ENCODE measurements around the gene PAPOLB. TPM values are rescaled to one million over a fixed set of nuclear protein-coding genes. Genes with fewer than 3 reads are reported as not detected.

Gene PAPOLB
- total RNA-seq, 2 donors from 2014 or later: 0.19 to 0.24 TPM

DNA sequence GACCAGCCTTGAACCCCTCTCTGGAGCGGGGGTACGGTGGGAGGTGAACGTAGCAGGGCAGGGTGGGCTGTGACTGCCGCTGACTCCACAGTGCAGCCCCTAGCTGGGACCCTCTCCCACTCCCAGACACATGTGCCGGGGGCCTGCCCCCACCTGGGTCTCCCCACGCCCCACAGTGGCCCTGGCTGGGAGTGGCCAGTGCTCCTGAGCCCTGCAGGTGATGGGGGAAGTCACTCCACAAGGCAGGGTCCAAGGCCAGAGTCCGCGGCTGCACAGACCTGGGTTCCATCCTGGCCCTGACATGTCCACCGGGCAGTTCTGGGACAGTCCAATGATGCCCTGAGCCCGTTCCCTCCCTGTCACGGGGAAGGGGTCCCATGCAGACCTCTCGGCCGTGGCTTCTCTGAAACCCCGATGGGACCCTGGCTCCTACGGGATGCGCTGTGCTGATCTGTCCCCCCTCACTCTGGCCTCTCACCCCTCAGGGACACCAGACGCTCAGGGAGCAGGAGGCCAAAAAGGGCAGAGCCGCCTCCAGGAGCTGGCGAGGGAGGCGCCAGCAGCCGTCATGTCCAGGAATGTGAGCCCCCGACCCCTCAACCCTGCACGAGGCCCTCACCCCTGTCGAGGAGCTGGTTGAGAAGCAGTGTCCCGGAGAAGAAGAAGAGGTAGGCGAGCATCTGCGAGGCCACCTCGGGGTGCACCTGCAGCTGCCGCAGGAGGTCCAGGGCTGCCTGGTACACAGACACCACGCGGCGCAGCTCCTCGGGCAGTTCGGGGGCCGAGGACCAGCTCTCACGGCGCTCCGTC lies 46.0 kb downstream of the PAPOLB start:
- intact Hi-C loops (cut with DNase I): no loop called here
- DNase-seq (ENCODE audit: low spot score): no peak

DNA sequence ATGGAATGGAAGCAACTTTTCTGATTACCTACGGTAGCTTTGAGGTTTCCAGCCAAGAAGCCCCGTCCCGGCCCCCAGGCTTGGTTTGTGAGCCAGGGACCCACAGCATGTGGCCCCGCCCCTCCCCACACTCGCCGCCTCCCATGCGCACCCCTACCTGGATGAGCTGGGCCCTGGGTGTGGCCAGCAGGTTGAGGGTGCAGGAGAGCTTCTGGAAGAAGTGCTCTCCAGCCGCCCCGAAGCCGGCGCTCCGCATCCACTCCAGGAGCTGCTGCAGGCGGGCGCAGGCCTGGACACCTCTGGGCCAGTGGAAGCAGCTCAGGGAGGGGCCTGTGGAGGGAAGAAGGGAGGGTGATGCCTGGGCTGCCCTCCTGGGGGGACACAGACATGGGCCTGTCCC lies 46.7 kb downstream of the PAPOLB start:
- intact Hi-C loops (cut with DNase I): no loop called here
- DNase-seq (ENCODE audit: low spot score): no peak

DNA sequence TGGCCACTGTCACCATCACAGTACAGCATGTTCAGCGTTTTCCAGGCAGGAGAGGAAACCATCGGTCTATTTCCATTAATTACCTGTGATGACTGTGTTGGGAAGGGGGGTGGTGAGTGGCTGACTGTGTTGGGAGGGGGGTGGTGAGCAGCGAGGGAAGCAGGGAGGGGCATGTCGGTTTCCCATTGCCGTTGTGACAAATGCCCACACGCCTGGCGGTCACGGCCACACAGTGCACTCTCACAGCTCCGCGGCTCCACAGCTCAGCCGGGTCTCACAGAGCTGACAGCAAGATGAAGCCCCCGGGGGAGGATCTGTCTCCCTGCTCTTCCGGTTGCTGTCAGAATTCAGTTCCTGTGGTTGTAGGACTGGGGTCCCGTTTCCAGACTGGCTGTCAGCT lies 47.4 kb downstream of the PAPOLB start:
- no peak for DNase-seq (ENCODE audit: low spot score)
- intact Hi-C loops (cut with DNase I): no loop called here

DNA sequence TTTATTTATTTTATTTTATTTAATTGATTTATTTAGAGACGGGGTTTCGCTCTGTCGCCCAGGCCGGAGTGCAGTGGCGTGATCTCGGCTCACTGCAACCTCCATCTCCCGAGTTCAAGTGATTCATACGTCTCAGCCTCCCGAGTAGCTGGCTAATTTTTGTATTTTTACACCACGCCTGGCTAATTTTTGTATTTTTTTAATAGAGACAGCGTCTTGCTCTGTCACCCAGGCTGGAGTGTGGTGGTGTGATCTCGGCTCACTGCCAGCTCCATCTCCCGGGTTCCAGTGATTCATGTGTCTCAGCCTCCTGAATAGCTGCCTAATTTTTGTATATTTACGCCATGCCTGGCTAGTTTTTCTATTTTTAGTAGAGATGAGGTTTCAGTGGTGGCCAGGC lies 52.2 kb downstream of the PAPOLB start:
- intact Hi-C loops (cut with DNase I): loop anchor here (10.0 kb wide), 2 partner anchors 55 to 65 kb away; partner anchors contain the start of gene PAPOLB (in 1 of the 2)
- DNase-seq (ENCODE audit: low spot score): no peak

DNA sequence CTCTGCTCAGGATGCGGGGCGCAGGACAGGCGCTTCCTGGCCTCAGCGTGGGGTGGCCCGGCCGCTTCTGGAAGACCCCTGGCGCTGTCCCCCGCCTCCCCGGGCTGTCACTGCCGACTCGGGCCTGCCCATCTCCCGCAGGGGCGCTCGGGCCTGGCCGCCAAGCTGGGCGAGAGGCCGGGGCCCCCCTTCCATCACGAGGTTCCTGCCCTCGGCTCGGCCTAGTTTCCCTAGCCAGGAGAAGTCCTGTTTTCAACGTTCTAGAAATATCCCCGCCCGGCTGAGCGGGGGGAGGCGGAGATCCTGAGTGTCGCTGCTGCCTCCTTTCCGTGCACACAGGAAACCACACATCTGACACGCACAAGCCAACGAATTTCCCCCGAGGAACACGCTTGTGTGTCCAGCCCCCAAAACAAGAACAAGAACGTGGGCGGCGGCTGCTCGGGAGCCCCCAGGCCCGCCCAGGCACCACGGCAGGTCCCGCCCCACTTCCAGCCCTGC lies 52.7 kb downstream of the PAPOLB start:
- no peak for DNase-seq (ENCODE audit: low spot score)
- intact Hi-C loops (cut with DNase I): loop anchor here (10.0 kb wide), 2 partner anchors 56 to 66 kb away; partner anchors contain the start of gene PAPOLB (in 1 of the 2)

DNA sequence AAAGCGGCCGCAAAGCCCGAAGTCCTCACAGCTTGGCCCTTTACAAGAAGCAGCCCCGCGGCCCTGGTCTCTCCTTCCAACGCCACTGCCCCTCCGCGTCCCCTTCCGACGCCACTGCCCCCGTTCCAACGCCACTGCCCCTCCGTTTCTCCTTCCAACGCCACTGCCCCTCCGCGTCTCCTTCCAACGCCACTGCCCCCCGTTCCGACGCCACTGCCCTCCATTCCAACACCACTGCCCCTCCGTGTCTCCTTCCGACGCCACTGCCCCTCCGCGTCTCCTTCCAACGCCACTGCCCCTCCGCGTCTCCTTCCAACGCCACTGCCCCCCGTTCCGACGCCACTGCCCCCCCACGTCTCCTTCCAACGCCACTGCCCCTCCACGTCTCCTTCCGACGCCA lies 53.3 kb downstream of the PAPOLB start:
- DNase-seq (ENCODE audit: low spot score): no peak
- intact Hi-C loops (cut with DNase I): loop anchor here (10.0 kb wide), 2 partner anchors 56 to 66 kb away; partner anchors contain the start of gene PAPOLB (in 1 of the 2)

DNA sequence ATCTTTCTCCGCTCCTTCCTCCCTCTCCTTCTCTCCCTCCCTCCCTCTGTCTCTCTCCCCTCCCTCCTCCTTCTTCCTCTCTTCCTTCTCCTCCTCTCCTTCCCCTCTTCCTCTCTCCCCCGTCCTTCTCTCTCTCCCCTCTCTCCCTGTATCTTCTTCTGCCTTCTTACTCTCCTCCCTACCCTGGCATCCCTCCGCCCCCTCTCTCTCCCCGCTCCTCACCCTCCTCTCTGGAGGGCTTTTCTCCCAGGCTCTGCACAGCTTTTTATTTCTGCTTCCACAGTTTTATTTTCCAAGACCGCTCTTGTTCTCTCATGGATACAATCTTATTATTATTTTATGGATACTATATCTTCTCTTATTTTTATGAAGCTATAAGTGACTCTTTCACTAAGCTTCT lies 53.8 kb downstream of the PAPOLB start:
- DNase-seq (ENCODE audit: low spot score): no peak
- intact Hi-C loops (cut with DNase I): loop anchor here (10.0 kb wide), 2 partner anchors 57 to 67 kb away; partner anchors contain the start of gene PAPOLB (in 1 of the 2)

Other genes starting within 250 kb of the PAPOLB start
- 10 to 100 TPM; 30.5 to 32.3 TPM for gene FOXK1, start 179.7 kb downstream of the PAPOLB start, total RNA-seq
- 10 to 100 TPM; 27.8 to 29.0 TPM for gene AP5Z1, start 86.4 kb downstream of the PAPOLB start, total RNA-seq
- 1 to 10 TPM; 4.3 to 5.0 TPM for gene RADIL, start 21.7 kb upstream of the PAPOLB start, total RNA-seq
- gene MMD2, start 97.2 kb upstream of the PAPOLB start, total RNA-seq: not detected
- gene RBAK, start 183.8 kb upstream of the PAPOLB start, total RNA-seq: 10 to 100 TPM; 10.9 to 12.6 TPM